Lung (tissue), 12 donors: ENCODE measurements around the gene ENKD1. TPM values are rescaled to one million over a fixed set of nuclear protein-coding genes. Genes with fewer than 3 reads are reported as not detected.

Source experiments
- ATAC-seq: fragments of 200-7000 bp; cut with Tn5 transposase; one replicate; pipeline ENCODE4 v1.9.1; 2020; ENCODE audit warnings: moderate number of reproducible peaks; ENCODE audit not compliant: insufficient read depth, low FRiP score
- DNase-seq, 3 donors: peaks; one replicate each; pipeline ENCODE4 v3.0.0-alpha.2; 2013 to 2017
- H3K27ac ChIP-seq, 2 donors: one replicate each; pipeline ENCODE4 v1.5.1; 2013; ENCODE audit warnings: mild to moderate bottlenecking in 2 of 2, moderate library complexity in 2 of 2, control low read depth in 1 of 2, inconsistent platforms in 1 of 2, low read depth in 1 of 2, low read length in 1 of 2
- H3K27me3 ChIP-seq, 3 donors: one replicate each; pipeline ENCODE4 v1.5.1; 2013; ENCODE audit warnings: low read length in 2 of 3; ENCODE audit not compliant: control insufficient read depth in 3 of 3, insufficient read depth in 3 of 3
- H3K36me3 ChIP-seq, 4 donors: one replicate each; pipeline ENCODE4 v1.5.1; 2013; ENCODE audit warnings: low read length in 4 of 4, mild to moderate bottlenecking in 1 of 4, moderate library complexity in 1 of 4; ENCODE audit not compliant: control insufficient read depth in 4 of 4, insufficient read depth in 4 of 4
- H3K4me1 ChIP-seq, 5 donors: one replicate each; pipeline ENCODE4 v1.5.1; 2013; ENCODE audit warnings: low read length in 5 of 5, mild to moderate bottlenecking in 2 of 5, moderate library complexity in 1 of 5; ENCODE audit not compliant: control insufficient read depth in 5 of 5, insufficient read depth in 5 of 5
- H3K4me3 ChIP-seq: one replicate; pipeline ENCODE4 v1.5.1; 2013; ENCODE audit warnings: mild to moderate bottlenecking, control low read depth, moderate library complexity
- H3K9ac ChIP-seq, 2 donors: one replicate each; pipeline ENCODE4 v1.5.1; 2013; ENCODE audit warnings: low read length in 2 of 2, control low read depth in 1 of 2; ENCODE audit not compliant: insufficient read depth in 1 of 2
- H3K9me3 ChIP-seq, 4 donors: one replicate each; pipeline ENCODE4 v1.5.1; 2013; ENCODE audit warnings: low read length in 3 of 4, mild to moderate bottlenecking in 1 of 4, moderate library complexity in 1 of 4; ENCODE audit not compliant: control insufficient read depth in 4 of 4, insufficient read depth in 3 of 4
- CTCF ChIP-seq: IDR thresholded peaks from 2 replicates; pipeline ENCODE4 v1.5.1; 2012; ENCODE audit warnings: mild to moderate bottlenecking; ENCODE audit errors: control extremely low read depth, extremely low read depth
- WGBS, 2 donors: extraction: QIAGEN DNeasy Blood & Tissue Kit; methylation state at CpG; one replicate each; pipeline ENCODE4 v1.1.7; 2013; 5-methylcytosine and 5-hydroxymethylcytosine counted together
- polyA plus RNA-seq, 2 donors: library from polyadenylated mRNA; stranded (reverse); fragments of 200-250 nt; gene quantifications; one replicate each; pipeline ENCODE4 v1.2.1, GENCODE V29; 2013
- total RNA-seq, 2 donors: library from RNA; depleted of rRNA in 1 of 2; stranded (reverse); fragments of >200 nt in 1 of 2; gene quantifications; one replicate each; pipeline ENCODE4 v1.2.1, GENCODE V29; 2014 to 2021
- donor health status: control.
- donor health status: control.
- donor health status: Bipolar disorder and iron deficiency.
- donor health status: healthy.
- donor health status: DM: yes; HTN: yes; CAD: no.

The ENKD1 gene
- total and polyA plus RNA-seq, 4 donors = 24.4 to 35.9 (median 31.1) TPM

- peaks cover 0 to 61% (median 52%) of the 10 kb centered on the region in 3 donors for H3K27me3 ChIP-seq
- no peak for DNase-seq
Measured at GRCh38 chr16:67651039-67651438, 15.5 kb downstream of the ENKD1 start.

GRCh38 chr16:67650023-67650422 lies 16.5 kb downstream of the ENKD1 start:
- 81 to 89% methylated on average over 8 of the region's 8 CpGs for WGBS, 2 donors

More at GRCh38 chr16:67651039-67651438, 15.5 kb downstream of the ENKD1 start:
- Histone ChIP-seq H3K27ac (no peak overlapping the region), H3K4me3 (no peak overlapping the region), H3K36me3 (no peaks in the 10 kb centered on the region), H3K9me3 (no peaks in the 10 kb centered on the region), H3K9ac (no peak overlapping the region), H3K4me1 (peaks cover 0 to 8% (median 5%) of the 10 kb centered on the region in 5 donors)
- no peak for ATAC-seq
- TF ChIP-seq CTCF = no peak
- 92 to 95% methylated on average over 7 of the region's 7 CpGs for WGBS, 2 donors

GRCh38 chr16:67649494-67649931 lies 17.0 kb downstream of the ENKD1 start:
- no peak for ATAC-seq
- Histone ChIP-seq H3K9ac (no peak overlapping the region), H3K36me3 (no peaks in the 10 kb centered on the region), H3K9me3 (no peaks in the 10 kb centered on the region), H3K27ac (no peak overlapping the region), H3K4me1 (peaks cover 0 to 9% (median 5%) of the 10 kb centered on the region in 5 donors), H3K27me3 (peaks cover 0 to 62% (median 49%) of the 10 kb centered on the region in 3 donors), H3K4me3 (no peak overlapping the region)
- no peak for TF ChIP-seq CTCF
- DNase-seq = peak in 1 of 3 donors; percentile 17
- 54 to 79% methylated on average over 34 of the region's 34 CpGs for WGBS, 2 donors

More at GRCh38 chr16:67650023-67650422, 16.5 kb downstream of the ENKD1 start:
- H3K9me3 ChIP-seq = no peaks in the 10 kb centered on the region
- peaks cover 0 to 8% (median 5%) of the 10 kb centered on the region in 5 donors for H3K4me1 ChIP-seq
- no peak overlapping the region for H3K9ac ChIP-seq
- ATAC-seq (no peak), DNase-seq (peak in 1 of 3 donors; percentile 10)
- H3K36me3 ChIP-seq = no peaks in the 10 kb centered on the region
- H3K27ac ChIP-seq = no peak overlapping the region
- no peak overlapping the region for H3K4me3 ChIP-seq
- no peak for TF ChIP-seq CTCF
- H3K27me3 ChIP-seq = peaks cover 0 to 63% (median 53%) of the 10 kb centered on the region in 3 donors
